GM19468 (cell line): ENCODE measurements around the gene PROCR.
"Not testable (repeated sequence)": the region's sequence is repeated elsewhere in the genome, so short reads cannot be mapped to it uniquely, and the experiment has no call there.

Experiments
- ATAC-seq: cut with Tn5 transposase; IDR thresholded peaks from one replicate; pipeline ENCODE4 v1.9.1; 2021; ENCODE audit warnings: mild to moderate bottlenecking, moderate library complexity, moderate number of reproducible peaks; ENCODE audit not compliant: unreplicated experiment; ENCODE audit errors: extremely low read depth

Gene PROCR

GRCh38 chr20:35160341-35160740 is 11.5 kb upstream of the PROCR start:
- not testable (repeated sequence) for ATAC-seq

DNA sequence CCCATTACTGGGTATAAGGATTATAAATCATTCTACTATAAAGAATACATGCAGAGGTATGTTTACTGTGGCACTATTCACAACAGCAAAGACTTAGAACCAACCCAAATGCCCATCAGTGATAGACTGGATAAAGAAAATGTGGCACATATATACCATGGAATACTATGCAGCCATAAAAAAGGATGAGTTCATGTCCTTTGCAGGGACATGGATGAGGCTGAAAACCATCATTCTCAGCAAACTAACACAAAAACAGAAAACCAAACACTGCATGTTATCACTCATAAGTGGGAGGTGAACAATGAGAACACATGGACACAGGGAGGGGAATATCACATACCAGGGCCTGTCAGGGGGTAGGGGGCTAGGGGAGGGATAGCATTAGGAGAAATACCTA is 7.3 kb upstream of the PROCR start:
- not testable (repeated sequence) for ATAC-seq

GRCh38 chr20:35165221-35166185 is 6.4 kb upstream of the PROCR start:
- no peak for ATAC-seq

DNA sequence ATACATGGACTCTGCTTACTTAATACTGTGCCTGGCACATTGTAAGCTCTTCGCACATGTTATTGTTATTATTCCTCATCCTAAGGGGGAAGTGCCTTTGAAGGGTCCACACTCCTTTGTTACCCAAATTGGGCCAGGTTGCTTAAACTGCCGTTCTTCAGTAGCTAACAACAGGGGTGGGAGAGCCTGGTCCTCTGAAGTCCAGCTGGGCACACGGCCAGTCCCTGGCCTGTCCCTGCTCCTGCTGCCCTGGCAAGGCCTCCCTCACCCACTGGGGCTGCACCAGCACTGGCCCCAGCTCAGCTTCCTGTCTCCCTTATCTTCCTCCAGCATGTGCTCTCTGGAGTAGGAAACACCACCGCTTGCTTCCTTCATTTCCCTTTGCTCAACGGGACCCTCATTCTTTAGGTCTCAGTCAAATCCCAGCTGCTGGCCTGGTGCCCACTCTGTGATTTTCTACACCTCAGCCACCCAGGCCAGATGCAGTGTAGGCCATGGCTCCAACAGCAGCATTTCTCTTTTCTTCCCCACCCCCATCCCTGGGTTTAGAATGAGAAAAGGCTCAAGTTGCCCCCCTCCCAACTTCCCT is 5.5 kb upstream of the PROCR start:
- ATAC-seq, result no peak

GRCh38 chr20:35167787-35168186 is 4.1 kb upstream of the PROCR start:
- ATAC-seq, result no peak

- not testable (repeated sequence) for ATAC-seq
These were observed 3.0 kb upstream of the PROCR start for GRCh38 chr20:35168701-35169409.

- no peak for ATAC-seq
These were observed 477 bp upstream of the PROCR start for GRCh38 chr20:35171438-35171752.

DNA sequence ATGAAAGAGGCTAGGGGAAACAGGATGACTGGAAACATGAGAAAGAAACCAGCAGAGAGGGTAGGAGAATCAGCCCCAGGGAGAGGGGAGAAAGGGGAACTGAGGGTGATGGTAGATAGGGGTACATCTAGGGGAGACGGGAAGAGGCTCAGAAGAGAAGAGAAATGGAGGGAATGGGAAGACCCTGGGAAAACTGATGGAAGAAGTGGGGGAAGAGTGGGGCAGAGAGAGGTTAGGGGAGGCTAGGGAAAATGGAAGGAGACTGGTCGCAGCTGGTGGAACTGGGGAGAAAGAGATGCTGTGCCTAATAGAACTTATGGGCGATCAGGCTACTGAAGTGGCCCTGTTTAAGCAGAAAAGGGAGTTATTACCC is 548 bp downstream of the PROCR start:
- ATAC-seq, result no peak

- ATAC-seq, result no peak
These were observed 1.8 kb downstream of the PROCR start for GRCh38 chr20:35173576-35174192.

DNA sequence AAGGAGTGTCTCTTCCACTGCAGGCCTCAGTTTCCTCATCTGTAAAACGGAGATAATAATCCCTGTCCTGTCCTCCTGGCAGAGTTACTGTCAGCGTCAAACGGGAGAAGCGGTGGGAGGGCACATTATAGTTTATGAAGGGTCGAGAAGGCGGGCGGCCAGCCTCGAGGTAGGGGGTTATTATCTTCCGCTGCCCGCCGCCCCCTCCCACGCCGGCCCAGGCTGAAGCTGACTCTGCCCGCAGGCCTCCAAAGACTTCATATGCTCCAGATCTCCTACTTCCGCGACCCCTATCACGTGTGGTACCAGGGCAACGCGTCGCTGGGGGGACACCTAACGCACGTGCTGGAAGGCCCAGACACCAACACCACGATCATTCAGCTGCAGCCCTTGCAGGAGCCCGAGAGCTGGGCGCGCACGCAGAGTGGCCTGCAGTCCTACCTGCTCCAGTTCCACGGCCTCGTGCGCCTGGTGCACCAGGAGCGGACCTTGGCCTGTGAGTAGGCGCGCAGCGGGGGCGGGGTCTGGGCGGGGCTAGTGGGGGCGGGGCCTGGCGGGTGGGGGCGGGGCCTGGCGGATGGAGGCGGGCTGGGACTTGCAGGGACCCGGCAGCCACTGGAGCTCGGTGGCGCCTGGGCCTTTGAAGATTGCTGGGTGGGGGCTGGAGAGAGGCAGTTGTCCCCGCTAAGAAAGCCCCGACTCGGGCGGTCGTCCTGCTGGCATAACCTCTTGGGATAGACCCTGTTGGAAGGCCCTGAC is 2.8 kb downstream of the PROCR start:
- ATAC-seq, result no peak

DNA sequence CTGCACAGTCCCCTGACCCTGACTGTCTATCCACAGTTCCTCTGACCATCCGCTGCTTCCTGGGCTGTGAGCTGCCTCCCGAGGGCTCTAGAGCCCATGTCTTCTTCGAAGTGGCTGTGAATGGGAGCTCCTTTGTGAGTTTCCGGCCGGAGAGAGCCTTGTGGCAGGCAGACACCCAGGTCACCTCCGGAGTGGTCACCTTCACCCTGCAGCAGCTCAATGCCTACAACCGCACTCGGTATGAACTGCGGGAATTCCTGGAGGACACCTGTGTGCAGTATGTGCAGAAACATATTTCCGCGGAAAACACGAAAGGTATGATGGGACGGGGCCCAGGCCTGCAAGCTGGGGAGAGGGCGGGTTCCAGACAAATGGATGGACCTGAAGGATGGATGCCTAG is 4.3 kb downstream of the PROCR start:
- no peak for ATAC-seq

GRCh38 chr20:35179292-35180212 is 7.7 kb downstream of the PROCR start:
- ATAC-seq, result no peak

GRCh38 chr20:35180266-35180665 is 8.4 kb downstream of the PROCR start:
- no peak for ATAC-seq

GRCh38 chr20:35181731-35182130 is 9.9 kb downstream of the PROCR start:
- ATAC-seq, result no peak

DNA sequence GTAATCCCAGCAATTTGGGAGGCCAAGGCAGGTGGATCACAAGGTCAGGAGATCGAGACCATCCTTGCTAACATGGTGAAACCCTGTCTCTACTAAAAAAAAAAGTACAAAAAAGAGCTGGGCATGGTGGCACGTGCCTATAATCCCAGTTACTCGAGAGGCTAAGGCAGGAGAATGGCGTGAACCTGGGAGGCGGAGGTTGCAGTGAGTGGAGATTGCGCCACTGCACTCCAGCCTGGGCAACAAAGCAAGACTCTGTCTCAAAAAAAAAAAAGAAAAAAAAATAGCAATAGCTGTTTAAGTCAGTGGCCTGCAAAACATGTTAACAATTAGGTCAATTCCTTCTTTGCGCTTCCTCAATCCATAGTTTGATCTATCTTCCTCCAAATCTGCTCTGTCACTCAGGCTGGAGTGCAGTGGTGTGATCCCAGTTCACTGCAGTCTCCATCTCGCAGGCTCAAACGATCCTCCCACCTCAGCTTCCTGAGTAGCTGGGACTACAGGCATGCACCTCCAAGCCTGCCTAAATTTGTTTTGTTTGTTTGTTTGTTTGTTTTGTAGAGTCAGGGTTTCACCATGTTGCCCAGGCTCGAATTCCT is 14.9 kb downstream of the PROCR start:
- ATAC-seq, result not testable (repeated sequence)

GRCh38 chr20:35187584-35188190 is 15.8 kb downstream of the PROCR start:
- ATAC-seq, result no peak

DNA sequence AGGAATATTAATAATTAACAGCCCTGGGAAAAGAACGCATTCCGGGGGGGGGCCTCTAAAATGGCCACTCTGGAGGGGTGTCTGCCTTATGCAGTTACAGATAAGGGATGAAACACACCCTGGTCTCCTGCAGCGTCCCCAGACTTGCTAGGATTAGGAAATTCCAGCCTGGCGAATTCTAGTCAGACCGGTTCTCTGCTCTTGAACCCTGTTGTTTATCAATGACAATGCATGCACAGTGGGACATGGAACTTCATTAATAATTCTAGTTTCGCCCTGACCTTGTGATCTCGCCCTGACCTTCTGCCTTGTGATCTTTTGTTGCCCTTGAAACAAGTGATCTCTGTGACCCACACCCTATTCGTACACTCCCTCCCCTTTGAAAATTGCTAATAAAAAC is 17.4 kb downstream of the PROCR start:
- not testable (repeated sequence) for ATAC-seq

- no peak for ATAC-seq
These were observed 18.7 kb downstream of the PROCR start for GRCh38 chr20:35190556-35190955.
